HG02970 (cell line): ENCODE results near the gene PIAS4.
A peak's percentile ranks its signal among the peaks of the same experiment; 100 is the strongest.

Experiments used
- ATAC-seq: cut with Tn5 transposase; IDR thresholded peaks from one replicate; pipeline ENCODE4 v1.9.1; 2021; ENCODE audit warnings: mild to moderate bottlenecking, moderate library complexity, moderate number of reproducible peaks; ENCODE audit not compliant: unreplicated experiment, low FRiP score

The PIAS4 gene

DNA sequence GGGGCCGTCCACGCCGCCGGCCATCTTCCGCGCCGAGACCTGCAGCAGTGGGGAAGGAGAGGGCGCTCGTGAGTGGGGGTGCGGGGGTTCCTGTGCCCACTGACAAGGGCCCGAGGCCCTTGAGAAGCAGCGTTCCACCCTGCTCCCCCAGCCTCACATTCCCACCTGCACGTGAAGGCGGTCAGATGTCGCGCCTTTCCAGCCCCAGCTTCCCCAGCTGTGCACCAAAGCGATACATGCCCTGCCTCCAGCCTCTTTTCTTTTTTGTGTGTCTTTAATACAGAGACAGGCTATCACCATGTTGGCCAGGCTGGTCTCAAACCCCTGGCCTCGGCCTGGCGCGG is 47.6 kb downstream of the PIAS4 start:
- ATAC-seq = no peak

DNA sequence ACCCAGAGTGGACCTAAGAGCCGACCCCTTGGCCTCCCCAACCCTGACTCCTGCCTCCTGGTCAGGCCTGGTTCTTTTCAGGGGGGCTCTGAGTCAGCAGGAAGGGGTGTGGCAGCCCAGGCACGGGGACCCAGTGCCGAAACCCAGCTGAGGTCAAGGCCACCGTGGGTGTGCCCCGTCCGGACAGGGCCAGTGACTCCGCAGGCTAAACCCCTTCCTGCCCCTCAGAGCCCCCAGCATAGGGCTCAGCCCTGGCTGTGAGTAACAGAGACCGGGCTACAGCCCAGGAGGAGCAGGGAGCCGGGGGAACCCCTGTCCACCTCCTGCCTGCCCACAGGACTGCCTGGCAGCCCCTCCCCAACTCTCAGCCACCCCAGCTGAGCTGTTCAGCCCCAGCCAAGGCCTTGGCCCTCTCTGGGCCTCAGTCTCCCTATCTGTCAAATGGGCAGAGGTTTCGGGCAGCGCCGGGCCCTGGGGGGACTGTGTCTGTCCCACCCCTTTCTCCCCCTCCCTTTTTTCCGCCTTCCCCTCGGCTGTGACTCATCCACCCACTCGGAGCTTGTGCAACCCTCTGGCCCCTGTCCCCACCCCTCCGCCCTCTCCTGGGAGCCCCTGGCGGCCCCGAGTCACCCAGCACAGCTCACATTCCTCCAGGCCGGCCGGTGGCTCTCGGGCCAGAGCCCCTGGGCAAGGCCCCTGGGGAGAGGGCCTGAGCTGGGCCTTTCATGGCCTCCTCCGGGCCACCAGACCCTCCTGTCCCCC is 50.6 kb downstream of the PIAS4 start:
- no peak for ATAC-seq

DNA sequence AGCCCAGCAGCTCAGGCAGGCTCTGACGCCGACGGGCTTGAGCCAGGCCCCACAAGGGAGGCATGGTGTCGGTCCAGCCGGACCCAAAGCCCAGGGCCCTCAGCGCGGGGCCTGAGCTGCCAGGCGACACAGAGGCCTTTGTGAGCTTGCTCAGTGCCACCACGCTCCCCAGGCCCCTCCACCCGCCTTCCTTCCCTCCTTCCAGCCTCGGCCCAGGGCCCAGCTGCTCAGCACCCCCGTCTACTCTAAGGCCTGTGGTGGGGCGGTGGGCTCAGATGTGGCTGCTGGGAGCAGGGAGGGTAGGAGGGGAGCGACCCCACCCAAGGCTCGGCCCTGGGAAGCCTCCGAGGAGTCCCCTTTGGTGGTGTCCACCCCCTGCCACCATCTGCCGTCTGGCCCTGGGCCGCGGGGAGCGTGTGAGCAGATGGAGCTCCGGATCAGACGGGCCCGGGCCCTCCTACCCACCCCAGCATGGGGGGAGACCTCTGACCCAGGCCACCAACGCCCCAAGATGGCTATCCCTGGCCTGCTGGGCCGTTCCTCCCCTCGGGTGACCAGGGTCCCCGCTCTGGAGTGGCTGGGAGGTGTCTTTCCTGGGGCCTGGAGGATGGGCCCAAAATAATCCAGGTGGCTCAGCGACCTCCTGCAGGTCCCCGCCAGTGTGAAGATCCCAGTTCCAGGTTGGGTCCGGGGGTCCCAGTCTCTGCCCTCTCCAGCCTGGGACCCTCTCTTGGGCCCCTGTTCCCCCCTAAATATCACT is 51.3 kb downstream of the PIAS4 start:
- ATAC-seq = no peak

DNA sequence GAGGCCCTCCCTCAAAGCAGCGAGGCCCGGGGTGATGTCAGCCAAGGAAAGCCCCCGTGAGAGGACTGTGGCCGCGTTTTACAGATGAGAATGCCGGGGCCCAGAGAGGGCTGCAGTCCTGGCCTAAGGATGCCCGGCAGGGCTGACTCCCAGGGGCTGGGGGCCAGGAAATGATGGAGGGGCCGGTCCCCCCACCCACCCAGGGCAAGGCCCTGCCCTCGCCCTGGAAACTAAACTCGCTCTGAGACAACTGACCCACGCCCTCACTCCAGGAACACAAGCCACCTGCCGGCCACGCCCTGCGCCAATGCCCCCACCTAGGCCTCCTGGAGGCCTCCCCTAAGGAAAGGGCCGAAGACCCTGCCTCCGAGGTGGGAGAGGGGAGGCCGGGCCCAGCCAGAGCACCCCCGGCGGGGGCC is 51.9 kb downstream of the PIAS4 start:
- no peak for ATAC-seq

DNA sequence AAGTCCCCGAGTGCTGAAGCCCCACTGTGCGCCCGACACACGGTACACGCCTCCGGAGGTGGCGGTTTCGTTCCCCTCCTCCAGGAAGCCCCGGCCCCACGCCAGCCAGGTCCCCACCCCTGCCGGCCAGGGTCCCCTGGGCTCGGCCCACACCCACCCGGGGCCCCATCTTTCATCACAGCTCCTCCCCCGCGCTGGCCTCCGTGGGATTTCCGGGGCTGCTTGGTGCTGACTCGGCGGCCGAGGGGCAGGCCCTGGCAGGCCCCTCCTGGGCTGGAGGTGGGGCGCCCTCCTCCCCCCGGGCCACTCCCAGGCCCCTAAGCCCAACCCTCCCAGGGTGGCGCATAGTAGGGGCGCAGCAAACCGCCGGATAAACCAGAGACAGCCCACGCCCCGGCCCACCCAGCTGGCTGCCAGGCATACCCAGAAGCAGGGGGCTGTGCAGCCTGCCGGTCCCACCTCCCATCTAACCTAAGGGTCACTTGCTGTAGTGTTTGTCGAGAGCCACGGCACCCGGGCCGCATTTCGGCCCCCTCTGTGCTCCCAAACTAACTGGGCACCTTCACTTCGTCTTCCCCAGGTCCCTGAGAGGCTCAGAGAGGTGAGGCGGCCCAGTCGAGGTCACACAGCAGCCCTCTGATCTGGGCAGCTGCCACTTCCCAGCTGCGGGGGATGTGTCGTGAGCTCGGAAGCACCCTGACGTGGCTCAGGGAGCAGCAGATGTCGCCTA is 52.5 kb downstream of the PIAS4 start:
- no peak for ATAC-seq

DNA sequence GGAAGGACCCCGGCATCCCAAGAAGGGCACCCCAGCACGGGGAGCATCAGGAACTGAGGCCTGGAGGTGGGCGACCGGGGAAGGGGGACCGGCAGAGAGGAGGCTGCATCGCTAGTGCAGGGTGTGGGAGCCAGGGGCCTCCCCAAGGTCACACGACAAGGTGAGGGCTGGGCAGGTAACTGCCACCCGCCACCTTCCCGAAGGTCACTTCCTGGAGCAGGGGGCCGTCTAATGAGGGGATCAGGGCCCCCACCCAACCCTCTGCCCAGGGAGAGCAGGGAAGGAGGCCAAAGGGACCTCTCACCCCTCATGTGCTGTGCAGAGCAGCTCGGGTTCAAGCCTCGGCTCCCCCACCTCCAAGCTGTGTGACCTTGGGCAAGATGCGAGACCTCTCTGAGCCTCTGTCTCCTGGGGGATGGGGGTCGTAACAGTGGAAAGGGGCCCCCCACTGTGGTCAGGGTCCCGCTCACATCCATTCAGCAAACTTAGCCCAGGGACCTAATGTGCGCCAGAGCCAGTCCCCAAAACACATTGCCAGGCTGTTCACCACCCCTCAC is 53.2 kb downstream of the PIAS4 start:
- ATAC-seq = no peak

DNA sequence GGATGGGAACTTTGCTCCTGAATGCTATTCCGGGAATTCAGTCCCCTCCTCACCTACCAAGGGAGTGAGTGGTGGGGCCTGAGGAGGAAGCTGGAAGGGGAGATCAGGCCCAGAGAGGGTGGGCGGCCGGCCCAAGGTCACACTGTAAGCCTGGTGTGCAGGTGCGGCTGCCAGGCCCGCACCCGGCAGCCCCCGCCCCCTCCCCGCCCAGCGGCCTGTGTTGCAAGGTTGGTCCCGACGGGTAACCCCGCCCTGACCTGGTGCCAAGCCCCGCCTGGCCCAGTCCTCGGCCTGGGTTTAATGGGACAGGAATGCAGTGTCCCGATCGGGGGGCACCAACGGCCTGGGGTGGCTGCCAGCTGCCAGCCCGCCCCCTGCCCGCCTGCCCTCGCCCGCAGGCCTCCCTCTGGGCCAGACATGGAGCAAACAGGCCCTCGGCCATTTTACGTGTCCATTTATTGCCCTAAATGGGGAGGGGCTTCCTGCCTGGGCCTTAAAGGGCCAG is 53.7 kb downstream of the PIAS4 start:
- ATAC-seq = no peak

DNA sequence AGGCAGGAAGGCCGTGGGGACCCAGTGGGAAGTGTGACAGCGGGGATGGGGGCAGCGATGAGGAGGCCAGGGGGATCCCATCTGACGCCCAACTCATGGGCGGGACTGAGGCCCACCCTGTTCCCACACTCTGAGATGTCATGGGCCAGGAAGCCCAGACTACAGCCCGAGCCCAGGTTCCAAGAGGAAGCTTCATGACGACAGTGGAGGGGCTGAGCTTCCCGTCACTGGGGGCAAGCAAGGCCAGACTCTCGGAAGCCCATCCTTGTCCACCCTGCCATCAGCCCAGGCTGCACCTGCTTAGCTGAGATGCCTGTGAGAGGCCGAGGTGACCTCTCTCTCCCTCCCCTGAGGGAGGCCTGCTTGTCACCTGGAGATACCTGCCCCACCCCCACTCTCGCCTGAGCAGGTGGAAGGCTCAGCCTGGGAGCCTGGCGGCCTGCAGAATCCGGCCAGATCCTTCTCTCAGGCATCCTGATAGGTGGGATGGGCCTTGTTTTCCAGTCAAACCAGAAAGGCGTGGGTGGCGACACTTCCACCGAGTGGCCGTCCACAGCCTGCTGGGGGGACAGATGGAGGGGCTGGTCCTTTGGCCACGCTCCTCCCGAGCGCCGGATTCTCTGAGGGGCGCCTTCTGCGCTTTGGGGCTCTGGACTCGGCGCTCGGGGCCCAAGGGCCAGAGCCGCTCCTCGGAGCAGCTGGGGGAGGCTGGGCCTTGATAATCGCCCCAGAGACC is 54.3 kb downstream of the PIAS4 start:
- ATAC-seq = no peak

DNA sequence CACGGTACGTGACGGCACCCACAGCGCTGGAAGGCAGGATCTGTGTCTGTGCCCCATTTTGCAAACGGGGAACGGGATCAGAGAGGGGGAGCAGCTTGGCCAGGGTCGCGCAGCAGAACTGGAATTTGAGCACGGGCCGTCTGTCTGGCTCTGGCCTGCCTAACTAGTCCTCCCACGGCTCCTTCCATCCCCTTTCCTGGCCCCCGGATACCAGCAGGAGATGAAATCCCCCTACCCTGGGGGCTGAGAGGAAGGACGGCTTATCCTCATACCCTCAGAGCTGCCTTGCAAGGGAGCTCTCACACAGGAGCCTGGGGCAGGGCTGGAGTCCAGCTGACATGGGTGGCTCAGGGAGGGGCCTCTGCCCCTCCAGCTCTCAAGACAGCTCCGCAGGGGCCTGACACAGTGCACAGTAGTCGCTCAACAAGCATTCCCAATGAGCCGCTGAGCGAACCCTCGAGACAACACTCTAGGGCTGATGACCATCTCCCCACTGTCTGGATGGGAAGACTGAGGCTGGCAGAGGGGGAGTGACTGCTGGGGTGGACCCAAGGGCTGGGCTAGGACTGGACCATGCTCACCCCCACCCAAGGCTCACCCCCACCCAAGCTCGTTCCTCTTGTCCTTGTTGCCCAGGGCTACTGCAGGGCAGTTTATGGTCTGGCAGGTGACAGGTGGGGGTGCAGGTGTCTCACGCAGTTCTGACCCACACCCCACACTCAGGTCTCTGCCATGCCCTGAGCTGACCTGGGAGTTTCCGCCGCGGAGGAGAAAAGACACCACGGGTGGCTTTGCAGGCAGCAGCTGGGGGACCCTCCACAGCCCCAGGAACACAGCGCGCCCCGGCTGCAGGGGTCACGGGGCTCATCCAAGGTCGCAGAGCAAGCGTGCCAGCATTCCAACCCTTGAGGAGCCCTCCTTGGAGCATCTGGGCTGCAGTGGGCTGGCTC is 55.2 kb downstream of the PIAS4 start:
- ATAC-seq = no peak

DNA sequence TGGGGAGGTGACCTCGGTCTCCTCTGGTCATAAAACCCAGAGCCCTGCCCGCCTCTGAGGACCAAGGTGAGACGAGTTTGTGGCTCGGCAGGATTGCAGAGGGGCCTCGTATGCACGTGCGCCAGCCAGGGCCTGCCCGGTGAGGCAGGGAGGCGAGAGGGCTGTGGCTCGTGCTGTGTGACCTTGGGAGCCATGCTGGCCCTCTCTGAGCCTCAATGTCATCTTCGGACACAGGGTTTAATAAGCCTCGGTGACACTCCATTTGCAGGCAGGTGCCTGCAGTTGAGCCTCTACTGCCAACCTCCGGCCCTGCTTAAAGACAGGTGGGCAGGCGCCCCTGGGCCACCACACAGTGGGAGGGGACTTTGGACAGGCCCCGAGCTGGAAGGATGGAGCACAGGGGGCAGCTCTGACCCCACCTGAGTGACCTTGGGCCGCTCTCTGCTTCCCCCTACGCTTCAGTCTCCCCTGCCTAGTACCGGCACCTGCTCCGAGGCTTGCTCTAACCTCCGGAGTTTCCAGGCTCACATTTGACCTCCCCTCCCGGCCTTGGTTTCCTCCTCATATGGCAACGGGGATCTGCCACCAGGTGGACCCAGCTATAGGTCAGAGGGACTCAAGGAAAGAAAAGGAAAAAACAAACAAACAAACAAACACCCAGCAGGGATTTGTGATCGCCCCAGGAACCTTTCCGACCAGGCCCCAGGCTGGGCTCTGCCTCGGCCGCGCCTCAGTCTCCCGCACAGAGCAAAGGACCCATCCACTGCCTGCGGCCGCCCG is 56.0 kb downstream of the PIAS4 start:
- ATAC-seq = no peak

DNA sequence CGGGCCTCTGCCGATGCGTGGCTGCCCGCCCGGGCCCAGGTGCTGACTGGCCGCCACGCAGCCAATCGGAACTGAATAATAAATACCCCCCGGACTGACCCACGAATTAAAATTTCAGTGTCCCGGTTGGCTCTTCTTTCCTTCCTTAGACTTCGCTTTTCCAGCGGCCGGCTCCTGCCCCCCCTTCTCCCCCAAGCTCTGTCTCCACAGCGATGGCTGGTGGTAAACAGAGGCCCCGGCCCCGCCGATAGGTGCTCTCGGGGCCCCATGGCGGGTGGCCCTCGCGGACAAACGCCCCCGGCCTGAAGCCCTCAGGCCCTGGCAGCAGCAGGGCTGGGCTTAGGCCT is 56.6 kb downstream of the PIAS4 start:
- no peak for ATAC-seq

DNA sequence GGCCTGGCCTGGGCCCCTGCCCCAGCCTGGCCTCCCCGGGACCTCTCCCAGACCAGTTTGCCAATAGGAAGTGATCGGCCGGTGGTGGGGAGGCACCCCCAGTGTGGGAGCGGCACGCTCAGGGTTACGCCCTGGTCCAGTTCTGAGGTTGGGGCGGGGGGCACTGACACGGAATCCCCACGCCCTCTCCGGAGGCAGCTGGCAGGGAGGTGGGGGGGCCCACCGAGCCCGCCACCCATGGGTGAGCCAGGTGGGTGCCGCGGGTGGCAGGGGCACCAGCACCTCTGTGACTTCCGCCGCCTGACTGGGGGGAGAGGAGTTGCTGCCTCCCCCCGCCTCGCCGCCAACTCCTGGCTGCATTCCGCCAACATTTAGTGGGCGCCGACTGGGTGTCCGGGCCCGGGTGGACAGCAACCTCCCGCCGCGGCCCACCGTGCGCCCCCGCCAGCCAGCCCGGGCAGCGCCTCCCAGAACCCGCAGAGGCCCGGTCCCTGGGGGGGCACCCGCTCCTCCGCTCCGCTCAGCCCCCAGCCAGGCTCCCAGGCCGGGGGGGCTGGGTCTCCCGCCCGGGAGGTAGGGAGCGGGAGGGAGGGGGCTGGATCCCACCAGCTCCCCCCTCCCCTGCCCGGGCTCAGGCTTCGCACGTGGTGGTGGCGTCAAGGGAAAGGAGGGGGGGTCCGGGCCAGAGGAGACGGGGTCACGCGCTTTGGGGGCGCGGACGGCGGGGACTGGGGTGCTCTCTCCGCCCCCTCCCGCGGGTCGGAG is 57.1 kb downstream of the PIAS4 start:
- peak; percentile 1 for ATAC-seq

DNA sequence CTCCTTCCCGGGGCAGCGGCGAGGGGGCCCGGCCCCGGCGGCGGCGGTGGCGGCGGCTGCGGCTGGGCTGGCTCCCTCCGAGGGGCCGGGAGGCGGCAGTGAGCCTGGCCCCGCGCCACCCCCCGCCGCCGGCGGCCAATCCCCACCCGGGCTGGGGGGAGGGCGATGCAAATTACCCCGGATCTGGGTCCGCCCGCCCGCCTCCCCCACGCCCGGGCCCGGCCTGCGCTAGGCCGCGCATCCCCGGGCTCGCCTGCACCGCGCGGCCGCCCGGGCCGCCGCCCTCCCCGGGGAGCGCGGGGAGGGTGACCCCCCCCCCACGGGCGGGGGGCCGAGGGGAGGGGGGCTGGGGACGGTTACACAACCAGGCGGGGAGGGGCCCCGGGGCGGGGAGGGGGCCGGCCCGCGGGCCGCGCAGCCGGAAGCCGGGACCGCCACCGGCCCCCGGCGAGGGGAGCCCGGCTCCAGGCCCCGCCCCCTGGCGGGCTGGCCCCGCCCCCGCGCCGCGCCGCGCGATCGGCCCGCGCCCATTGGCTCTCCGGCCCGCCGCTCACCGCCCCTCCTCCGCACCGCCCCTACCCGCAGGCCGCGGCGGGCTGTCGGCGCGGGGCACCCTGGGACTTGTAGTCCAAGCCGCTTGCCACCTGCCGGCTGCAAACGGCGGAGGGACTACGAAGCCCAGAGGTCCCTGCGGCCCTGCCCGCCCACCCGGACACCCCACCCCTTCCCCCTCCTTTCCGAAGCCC is 58.1 kb downstream of the PIAS4 start:
- ATAC-seq = peak; percentile 87

DNA sequence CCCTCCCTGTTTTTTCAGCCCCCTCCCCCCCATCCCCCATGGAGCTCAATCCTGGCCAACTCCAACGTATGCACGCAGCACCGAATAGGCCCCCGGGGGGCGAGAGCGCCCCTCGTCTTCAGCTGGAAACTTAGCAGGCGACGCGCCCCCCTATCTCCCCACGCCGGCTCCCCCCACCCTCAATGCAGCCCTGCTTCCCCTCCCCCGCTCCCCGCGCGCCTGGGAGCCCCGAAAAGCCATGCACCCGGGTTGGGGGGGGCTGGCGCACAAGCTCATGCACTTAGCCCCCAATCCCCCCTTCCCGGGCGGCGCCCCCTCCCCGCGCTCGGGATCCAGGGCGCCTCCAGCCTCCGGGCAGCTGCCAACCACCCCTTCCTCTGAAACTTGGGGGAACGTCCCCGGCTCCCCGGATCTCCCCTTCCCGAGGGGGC is 58.7 kb downstream of the PIAS4 start:
- no peak for ATAC-seq

DNA sequence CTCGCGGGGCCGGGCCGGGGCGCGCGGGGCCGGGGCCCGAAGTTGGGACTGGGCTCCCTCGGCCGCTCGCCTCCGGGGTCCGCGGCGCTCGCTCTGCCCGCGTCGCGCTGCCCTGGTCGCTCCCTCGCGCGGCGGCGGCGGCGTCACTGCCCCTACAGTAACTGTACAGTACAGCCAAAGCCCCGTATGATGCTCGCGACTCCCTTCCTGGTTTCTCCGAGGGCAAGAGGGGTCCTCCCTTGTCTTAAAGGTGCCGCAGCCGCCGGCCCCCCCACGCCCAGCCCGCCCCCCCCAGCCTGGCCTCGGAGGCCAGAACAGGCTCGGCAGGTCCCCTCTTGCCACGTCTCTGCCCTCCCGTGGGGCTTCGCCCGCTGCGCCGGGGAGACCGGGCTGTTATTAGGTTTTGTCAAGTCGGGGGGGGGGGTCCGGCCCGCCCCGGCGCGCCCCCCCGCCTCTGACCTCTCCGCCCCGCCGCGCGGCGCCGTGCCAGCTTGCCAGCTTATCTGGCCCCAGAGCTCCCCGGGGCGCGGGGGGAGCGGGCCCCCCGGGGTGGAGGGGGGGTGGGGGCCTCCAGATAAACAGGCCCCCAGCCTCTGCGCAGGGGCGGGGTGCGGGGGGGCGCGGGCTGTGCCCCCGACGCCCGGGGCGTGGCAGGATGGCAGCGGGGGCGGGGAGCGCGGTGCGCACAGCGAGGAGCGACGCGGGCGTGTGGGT is 59.3 kb downstream of the PIAS4 start, which contains the start of gene ZBTB7A:
Gene ZBTB7A (minus strand): TSS at position 218 of the 714 bp plus-strand sequence. CDS start 11,667 bp downstream, outside the sequence.
- ATAC-seq = no peak

DNA sequence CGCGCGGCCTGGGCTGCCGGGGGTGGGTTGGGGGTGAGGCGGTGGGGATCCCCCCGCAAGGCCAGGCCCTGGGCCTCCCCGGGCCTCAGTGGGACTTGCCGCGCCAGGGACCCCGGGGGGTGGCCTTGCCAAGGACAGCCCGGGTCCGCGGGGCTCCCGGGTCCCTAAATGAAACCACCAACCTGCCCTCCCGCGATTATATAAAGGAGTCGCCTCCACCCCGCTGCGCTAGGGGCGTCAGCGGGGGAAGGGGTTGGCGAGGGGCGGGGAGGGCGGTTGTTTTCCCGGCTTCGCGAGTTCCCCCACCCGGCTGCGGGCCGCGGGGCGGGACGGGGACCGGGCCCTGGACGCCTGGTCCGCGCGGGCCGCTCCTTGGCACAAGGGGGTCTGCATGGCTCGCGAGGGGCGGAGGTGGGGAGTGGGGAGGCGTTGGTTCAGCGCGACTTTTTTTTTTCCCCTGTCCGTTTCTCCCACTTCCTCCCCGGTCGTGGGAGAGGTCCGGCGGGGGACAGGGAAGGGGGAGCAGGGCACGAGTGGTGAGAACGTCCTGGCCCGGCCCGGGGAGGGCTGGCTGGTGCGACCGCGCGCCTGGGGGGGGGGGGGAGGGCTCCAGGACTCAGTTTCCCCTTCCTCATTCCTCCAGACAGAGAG is 60.0 kb downstream of the PIAS4 start:
- ATAC-seq = no peak
